Upper lobe of left lung (tissue), 4 donors: ENCODE measurements around the gene TBC1D14.

Experiments
- EP300 ChIP-seq, 4 donors: sonication (generic); formaldehyde crosslinking; IDR thresholded peaks; one replicate each; pipeline ENCODE4 v1.5.1; 2017; ENCODE audit warnings: antibody characterized with exemption in 4 of 4, control low read depth in 2 of 4
- POLR2A ChIP-seq, 4 donors: fragments of 450-650 bp; IDR thresholded peaks; one replicate each; pipeline ENCODE4 v1.5.1; 2016 to 2017; ENCODE audit warnings: antibody characterized with exemption in 4 of 4, mild to moderate bottlenecking in 2 of 4
- POLR2AphosphoS5 ChIP-seq, 2 donors: sonication (generic); formaldehyde crosslinking; IDR thresholded peaks; one replicate each; pipeline ENCODE4 v1.5.1; 2017; ENCODE audit warnings: antibody characterized with exemption in 2 of 2
- TF ChIP-seq, protein P1 (sequence below), 6 experiments: fragments of 450-650 bp in 4 of 6; fragments of 200-600 bp in 2 of 6; sonication (generic) in 2 of 6; IDR thresholded peaks; one replicate each; pipeline ENCODE4 v1.5.1; 2016 to 2019; ENCODE audit warnings: antibody characterized with exemption in 6 of 6

GRCh38 chr4:6902318-6903042, 7.1 kb upstream of the TBC1D14 start:
- TF ChIP-seq POLR2A (IDR thresholded peaks at IDR 0.05) (no peak), EP300 (IDR thresholded peaks at IDR 0.05) (no peak), POLR2AphosphoS5 (IDR thresholded peaks at IDR 0.05) (no peak)
- TF ChIP-seq, protein P1, sequence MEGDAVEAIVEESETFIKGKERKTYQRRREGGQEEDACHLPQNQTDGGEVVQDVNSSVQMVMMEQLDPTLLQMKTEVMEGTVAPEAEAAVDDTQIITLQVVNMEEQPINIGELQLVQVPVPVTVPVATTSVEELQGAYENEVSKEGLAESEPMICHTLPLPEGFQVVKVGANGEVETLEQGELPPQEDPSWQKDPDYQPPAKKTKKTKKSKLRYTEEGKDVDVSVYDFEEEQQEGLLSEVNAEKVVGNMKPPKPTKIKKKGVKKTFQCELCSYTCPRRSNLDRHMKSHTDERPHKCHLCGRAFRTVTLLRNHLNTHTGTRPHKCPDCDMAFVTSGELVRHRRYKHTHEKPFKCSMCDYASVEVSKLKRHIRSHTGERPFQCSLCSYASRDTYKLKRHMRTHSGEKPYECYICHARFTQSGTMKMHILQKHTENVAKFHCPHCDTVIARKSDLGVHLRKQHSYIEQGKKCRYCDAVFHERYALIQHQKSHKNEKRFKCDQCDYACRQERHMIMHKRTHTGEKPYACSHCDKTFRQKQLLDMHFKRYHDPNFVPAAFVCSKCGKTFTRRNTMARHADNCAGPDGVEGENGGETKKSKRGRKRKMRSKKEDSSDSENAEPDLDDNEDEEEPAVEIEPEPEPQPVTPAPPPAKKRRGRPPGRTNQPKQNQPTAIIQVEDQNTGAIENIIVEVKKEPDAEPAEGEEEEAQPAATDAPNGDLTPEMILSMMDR (IDR thresholded peaks at IDR 0.05), result no peak
